NCI-H82 treated with DMSO at 0.1 percent for 48 hours (cell line): ENCODE data around the gene FUNDC1.
"Not testable (repeated sequence)": the region's sequence is repeated elsewhere in the genome, so short reads cannot be mapped to it uniquely, and the experiment has no call there.

Source experiments
- DNase-seq: peaks from one replicate; lab custom pipeline; 2025; ENCODE audit not compliant: unreplicated experiment; lab: John Stamatoyannopoulos, UW

The FUNDC1 gene, protein sequence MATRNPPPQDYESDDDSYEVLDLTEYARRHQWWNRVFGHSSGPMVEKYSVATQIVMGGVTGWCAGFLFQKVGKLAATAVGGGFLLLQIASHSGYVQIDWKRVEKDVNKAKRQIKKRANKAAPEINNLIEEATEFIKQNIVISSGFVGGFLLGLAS

GRCh38 chrX:44542567-44543325 is at the start of gene FUNDC1:
Gene FUNDC1 (minus strand): TSS chrX:44542859. CDS start chrX:44542832, 27 bp downstream.
- peak; percentile 93 for DNase-seq

DNA sequence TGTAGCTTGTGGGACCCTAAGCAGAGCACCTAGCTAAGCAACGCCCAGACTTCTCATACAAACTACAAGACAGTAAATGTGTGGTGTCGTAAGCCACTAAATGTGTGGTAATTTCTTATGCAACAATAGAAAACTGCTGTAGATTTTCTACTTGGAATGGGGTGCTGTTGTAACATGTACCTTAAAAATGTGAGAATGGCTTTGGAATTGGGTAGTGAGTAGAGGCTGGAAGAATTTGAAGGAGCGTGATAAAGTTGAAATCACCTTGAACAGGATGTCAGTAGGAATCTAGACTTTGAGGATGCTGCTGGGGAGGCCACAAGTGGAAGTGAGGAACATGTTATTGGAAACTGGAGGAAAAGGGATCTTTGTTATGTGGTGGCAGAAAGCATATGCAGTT is 43.2 kb upstream of the FUNDC1 start:
- no peak for DNase-seq

DNA sequence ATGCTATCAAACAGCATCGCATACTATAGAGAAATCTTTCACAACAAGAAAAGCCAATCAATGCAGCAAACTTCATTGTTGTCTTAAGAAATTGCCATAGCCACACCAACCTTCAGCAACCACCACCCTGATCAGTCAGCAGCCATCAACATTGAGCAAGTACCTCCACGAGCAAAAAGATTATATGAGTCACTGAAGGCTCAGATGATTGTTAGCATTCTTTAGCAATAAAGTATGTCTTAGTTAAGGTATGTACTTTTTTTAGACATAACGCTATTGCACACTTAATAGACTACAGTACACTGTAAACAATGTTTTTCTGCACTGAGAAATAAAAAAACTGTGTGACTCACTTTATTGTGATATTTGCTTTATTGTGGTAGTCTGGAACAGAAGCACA is 37.8 kb upstream of the FUNDC1 start:
- no peak for DNase-seq

DNA sequence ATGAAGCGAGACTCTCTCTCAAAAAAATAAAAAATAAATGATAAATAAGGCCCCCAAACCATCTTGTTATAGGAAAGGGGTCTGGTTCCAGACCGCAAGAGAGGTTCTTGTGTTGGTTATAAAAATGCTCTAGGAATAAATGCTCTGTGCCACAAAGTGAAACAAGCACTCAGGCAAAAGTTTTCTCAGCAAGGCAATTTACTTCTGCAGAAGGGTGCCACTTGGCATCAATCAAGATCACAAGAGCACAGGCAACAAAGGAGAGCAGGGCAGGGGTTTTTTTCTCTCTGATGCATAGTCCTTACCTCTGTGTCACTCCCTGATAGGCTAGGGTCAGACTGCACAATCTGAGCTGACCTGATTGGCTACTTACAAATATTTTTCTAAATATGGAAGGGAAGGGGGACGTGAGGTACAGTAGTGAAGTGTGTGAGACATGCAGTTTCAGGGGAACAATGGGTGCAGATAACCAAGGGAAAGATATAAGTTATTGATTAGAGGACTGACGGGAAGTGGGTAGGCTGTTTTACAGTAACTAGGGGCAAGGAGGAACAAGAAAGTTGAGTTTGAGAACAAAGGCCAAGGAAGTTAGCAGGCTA is 29.8 kb upstream of the FUNDC1 start:
- DNase-seq: no peak

DNA sequence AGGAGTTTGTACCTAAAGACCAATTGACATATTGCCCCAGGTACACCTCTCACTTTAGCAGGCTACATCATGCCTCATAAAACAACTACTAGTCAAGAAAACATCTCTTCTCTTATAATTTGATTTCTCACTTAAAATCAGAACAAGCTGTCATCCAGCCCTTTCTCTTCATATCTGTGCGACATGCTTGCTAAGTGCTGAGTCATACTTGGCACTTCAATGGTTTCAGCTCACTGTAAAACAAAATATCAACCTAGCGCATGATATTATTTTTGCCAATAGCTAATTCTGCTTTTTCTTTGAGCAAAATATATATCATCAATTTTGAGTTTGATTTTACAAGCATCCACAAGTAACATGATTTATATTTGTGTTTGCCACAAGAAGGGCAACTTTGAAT is 27.9 kb upstream of the FUNDC1 start:
- DNase-seq: no peak

- DNase-seq: no peak
Measured at GRCh38 chrX:44569122-44569521, 26.5 kb upstream of the FUNDC1 start.

DNA sequence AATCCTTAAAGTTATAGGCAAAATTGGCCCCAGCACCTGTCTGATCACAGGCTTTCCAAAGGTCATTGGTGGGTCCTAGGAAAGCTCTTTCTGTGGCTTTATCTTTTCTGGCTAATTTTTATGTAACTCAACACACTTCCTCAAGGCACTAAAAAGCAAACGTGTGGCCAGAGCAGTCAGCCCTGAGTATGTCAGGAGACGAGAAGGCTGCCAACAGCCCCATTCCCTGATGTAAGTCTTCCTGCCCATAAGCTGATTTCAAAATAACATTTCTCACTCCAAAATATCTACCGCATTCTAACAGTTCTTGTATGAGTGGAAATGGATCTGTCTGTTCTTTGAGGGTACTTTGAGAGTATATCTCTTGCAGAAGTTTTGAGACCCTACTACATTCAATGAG is 25.5 kb upstream of the FUNDC1 start:
- no peak for DNase-seq

DNA sequence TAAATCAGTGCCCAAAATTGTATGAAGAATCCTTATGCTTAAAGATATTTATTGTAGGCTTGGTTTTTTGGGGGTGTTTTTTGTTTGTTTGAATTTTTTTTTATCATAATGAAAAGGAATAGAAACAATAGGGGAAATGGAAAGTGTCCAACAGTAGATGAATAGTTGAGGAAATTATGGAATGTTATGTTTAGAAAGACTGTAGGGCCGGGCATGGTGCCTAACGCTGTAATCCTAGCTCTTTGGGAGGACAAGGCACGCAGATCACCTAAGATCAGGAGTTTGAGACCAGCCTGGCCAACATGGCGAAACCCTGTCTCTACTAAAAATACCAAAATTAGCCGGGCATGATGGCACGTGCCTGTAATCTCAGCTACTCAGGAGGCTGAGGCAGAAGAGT is 19.2 kb upstream of the FUNDC1 start:
- not testable (repeated sequence) for DNase-seq

- DNase-seq: no peak
Measured at GRCh38 chrX:44550563-44550962, 7.9 kb upstream of the FUNDC1 start.

DNA sequence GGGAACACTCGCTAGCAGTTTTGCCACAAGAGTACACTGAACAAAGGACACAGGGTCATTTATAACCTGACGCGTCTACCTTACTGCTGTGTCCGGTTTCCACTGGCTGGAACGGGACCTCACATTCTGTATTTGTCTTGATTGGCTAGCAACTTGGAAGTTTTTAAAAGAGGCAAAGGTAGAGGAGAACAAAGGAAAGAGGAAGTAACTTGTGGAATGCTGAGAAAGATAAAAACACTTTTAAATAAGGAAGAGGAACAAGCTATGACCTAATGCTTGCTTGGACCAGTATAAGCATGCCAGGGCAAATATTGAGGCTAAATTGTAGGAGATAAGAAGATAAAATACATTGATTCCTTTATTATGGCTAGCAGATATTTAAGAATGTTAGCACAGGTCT is 2.8 kb upstream of the FUNDC1 start:
- DNase-seq: not testable (repeated sequence)

- no peak for DNase-seq
Measured at GRCh38 chrX:44544036-44544435, 1.4 kb upstream of the FUNDC1 start.

GRCh38 chrX:44536198-44536597 is 6.5 kb downstream of the FUNDC1 start:
- DNase-seq: no peak

- no peak for DNase-seq
Measured at GRCh38 chrX:44529310-44529709, 13.3 kb downstream of the FUNDC1 start.

DNA sequence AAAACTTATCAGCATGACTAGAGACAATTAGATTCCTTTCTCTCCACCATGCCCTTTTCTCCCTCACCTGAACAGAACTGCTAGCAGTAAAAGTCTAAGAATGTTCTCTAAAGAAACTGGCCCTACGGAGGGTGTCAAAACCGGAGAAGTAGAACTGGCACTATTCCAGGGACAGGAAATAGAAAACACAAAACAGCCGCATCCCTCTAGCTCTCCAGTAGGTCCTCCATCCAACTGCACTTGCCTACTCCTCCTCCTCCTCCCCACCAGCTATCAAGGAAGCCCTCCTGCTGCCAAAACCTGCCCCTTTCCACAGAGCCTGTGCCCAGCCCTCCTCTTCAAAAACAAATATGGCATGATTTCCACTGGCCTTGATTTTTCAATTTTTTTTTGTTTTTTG is 28.4 kb downstream of the FUNDC1 start:
- DNase-seq: no peak

DNA sequence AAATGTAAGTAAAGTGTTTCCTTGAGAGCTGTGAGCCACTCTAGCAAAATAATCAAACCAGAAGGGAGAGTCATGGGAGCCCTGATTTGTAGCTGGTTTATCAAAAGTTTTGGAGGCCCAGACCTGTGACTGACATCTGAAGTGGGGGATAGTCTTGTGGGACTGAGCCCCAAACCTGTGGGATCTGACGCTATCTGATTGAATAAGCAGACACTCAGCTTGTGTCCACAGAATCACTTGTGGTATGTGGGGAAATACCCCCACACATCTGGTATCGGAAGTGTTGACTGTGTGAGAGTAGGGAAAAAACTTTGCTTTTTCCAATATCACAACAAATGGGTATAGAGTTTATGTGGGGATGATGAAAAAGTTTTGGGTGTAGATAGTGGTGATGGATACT is 35.4 kb downstream of the FUNDC1 start:
- DNase-seq: no peak

- no peak for DNase-seq
Measured at GRCh38 chrX:44506678-44507077, 36.0 kb downstream of the FUNDC1 start.

GRCh38 chrX:44503560-44503959 is 39.1 kb downstream of the FUNDC1 start:
- no peak for DNase-seq

- DNase-seq: no peak
Measured at GRCh38 chrX:44495091-44495490, 47.6 kb downstream of the FUNDC1 start.

DNA sequence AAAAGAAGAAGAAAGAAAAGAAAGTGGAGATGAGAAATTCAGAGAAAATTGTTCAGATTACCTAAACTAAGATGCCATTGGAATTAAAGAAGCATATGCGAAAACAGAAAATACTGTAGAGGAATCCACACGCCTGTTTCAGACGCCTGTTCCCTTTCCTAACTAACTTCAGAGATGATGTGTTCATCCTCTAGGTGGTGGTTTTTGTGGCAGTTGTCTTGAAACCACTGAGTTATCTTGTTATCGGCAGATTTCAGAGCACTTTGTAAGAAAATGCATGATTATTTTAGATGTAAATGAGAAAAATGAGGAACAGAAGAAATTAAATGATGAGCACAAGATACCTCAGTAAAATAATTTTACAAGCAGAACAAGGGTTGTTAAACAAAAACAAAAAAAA is 48.3 kb downstream of the FUNDC1 start:
- no peak for DNase-seq

GRCh38 chrX:44489515-44489914 is 53.1 kb downstream of the FUNDC1 start:
- no peak for DNase-seq

GRCh38 chrX:44484607-44485146 is 58.0 kb downstream of the FUNDC1 start:
- DNase-seq: no peak

DNA sequence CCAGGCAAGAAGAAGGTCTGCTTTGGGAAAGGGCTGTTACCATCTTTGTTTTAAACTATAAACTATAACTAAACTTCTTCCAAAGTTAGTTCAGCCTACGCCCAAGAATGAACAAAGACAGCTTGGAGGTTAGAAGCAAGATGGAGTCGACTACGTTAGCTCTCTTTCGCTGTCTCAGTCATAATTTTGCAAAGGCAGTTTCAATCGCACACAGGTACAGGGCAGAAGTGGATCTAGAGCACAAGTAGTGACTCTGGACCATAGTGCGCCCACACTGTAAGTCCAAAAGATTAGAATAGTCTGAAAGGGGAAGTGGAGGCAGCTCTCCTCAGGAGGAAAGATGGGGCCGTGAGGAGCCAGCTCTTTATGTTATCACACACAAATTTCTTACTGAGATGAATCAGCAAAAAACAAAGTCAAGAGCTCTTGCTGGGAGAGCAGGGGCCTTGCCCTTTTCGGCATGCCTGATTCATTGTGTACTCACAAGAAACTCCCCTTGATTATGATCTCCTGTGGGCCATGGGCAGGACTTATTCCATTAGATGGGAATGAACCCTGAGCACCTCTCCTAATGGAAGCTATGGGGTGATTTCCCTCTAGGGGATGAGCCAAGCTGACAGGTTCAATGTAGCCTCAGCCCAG is 58.6 kb downstream of the FUNDC1 start:
- DNase-seq: no peak
